GM19043 (cell line): Measurements from ENCODE around the gene MIF4GD.
"Not testable (repeated sequence)": the region's sequence is repeated elsewhere in the genome, so short reads cannot be mapped to it uniquely, and the experiment has no call there.

Experiments
- ATAC-seq: cut with Tn5 transposase; IDR thresholded peaks from one replicate; pipeline ENCODE4 v1.9.1; 2021; ENCODE audit warnings: low read depth; ENCODE audit not compliant: unreplicated experiment

MIF4GD gene

GRCh38 chr17:75262112-75262606, 8.9 kb downstream of the MIF4GD start:
- ATAC-seq: no peak

GRCh38 chr17:75261336-75262111, 9.5 kb downstream of the MIF4GD start, which contains the start of the genes GGA3 and MRPS7:
GGA3 (minus strand) TSS chr17:75261606; CDS start chr17:75261587, 19 bp downstream.
MRPS7 (plus strand) TSS chr17:75261879; CDS start chr17:75261901, 22 bp downstream.
- ATAC-seq: peak; percentile 90

GRCh38 chr17:75260641-75261335, 10.2 kb downstream of the MIF4GD start:
- ATAC-seq: no peak

GRCh38 chr17:75257228-75257627, 13.8 kb downstream of the MIF4GD start:
- not testable (repeated sequence) for ATAC-seq

GRCh38 chr17:75255954-75256698, 14.9 kb downstream of the MIF4GD start:
- not testable (repeated sequence) for ATAC-seq

- no peak for ATAC-seq
Measured at GRCh38 chr17:75252039-75252816, 18.8 kb downstream of the MIF4GD start.

GRCh38 chr17:75250009-75250471, 21.0 kb downstream of the MIF4GD start:
- ATAC-seq: peak; percentile 91

GRCh38 chr17:75249564-75249963, 21.5 kb downstream of the MIF4GD start:
- ATAC-seq: no peak

GRCh38 chr17:75246404-75246803, 24.6 kb downstream of the MIF4GD start:
- ATAC-seq: no peak

- ATAC-seq: no peak
Measured at GRCh38 chr17:75245011-75245410, 26.0 kb downstream of the MIF4GD start.

GRCh38 chr17:75244133-75244866, 26.7 kb downstream of the MIF4GD start:
- ATAC-seq: no peak

GRCh38 chr17:75242461-75243042, 28.5 kb downstream of the MIF4GD start:
- ATAC-seq: no peak

GRCh38 chr17:75241996-75242460, 29.0 kb downstream of the MIF4GD start:
- ATAC-seq: no peak

- no peak for ATAC-seq
Measured at GRCh38 chr17:75241502-75241901, 29.5 kb downstream of the MIF4GD start.

- ATAC-seq: no peak
Measured at GRCh38 chr17:75241143-75241430, 29.9 kb downstream of the MIF4GD start.

- no peak for ATAC-seq
Measured at GRCh38 chr17:75240394-75241142, 30.5 kb downstream of the MIF4GD start.

- ATAC-seq: no peak
Measured at GRCh38 chr17:75239778-75240393, 31.1 kb downstream of the MIF4GD start.

- ATAC-seq: no peak
Measured at GRCh38 chr17:75239214-75239613, 31.8 kb downstream of the MIF4GD start.
